Hepatic stellate cell (primary cell): ENCODE measurements around the gene KPTN.

Experiments
- DNase-seq: peaks from one replicate; pipeline ENCODE4 v3.0.0; 2011; ENCODE audit warnings: low spot score

KPTN gene

DNA sequence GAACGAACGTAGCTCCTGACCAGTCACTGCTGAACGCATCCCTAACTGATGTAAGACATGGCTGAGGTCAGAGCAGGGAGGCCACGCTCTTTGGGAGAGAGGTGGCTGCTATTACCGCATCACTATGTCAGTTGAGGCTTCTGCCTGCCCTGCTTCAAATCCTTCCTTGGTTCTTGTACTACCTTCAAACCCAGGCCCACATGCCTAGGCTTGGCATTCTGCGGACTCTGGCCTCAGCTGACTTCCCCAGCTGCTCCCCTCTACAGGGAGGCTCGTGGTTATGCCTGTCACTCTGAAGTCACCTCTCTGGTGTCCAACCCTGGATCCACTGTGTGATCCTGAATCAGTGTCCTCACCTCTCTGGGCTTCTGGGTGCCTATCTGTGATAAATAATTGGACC is 49.9 kb downstream of the KPTN start:
- DNase-seq, result no peak

DNA sequence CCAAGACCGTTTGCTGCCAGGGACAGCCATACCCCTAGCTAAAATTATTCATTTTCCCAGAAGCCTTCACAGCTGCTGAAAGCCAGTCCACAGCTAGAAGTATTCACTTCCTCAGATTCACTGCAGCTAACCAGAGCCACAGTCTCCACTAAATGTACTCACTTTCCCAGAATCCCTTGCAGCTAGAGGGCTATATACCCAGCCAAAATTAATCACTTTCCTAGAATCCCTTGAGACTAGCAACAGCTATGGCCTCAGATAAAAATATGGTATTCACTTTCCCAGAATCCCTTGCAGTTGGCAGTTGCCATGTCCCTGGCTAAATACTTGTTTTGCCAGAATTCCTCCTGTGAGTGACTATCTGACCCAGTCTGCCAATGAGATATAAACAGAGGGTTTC is 50.9 kb downstream of the KPTN start:
- DNase-seq, result peak; percentile 68

DNA sequence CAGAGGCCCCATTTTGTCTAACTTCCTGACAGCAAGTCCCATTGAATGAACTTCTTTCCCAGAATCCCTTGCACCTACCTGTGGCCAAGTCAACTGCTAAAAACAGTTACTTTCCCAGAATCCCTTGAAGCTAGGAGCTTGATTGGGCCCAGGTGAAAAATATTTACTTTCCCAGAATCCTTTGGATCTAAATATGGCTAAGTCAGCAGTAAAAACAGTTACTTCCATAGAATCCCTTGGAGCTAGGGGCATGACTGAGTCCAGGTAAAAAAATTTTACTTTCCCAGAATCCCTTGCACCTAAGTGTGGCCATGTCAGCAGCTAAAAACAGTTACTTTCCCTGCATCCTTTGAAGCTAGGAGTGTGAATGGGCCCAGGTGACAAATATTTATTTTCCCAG is 51.5 kb downstream of the KPTN start:
- DNase-seq, result no peak

DNA sequence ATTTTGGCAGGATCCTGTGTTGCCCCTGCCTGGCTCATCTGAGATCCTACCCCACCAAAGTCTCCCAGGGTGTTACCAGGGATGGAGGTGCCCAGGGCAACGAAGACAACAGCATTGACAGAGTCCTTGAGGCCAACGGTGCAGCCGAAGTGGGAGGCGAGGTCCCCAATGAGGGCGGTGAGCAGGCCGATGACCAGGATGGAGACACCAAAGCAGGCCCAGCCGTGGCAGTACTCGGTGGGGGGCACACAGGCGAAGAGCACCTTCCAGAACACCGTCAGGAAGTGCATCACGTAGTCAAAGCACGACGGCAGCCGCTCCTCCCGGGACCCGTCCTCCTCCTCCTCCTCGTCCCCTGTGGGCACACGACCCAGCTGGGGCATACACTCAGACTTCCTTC is 51.9 kb downstream of the KPTN start:
- DNase-seq, result no peak

DNA sequence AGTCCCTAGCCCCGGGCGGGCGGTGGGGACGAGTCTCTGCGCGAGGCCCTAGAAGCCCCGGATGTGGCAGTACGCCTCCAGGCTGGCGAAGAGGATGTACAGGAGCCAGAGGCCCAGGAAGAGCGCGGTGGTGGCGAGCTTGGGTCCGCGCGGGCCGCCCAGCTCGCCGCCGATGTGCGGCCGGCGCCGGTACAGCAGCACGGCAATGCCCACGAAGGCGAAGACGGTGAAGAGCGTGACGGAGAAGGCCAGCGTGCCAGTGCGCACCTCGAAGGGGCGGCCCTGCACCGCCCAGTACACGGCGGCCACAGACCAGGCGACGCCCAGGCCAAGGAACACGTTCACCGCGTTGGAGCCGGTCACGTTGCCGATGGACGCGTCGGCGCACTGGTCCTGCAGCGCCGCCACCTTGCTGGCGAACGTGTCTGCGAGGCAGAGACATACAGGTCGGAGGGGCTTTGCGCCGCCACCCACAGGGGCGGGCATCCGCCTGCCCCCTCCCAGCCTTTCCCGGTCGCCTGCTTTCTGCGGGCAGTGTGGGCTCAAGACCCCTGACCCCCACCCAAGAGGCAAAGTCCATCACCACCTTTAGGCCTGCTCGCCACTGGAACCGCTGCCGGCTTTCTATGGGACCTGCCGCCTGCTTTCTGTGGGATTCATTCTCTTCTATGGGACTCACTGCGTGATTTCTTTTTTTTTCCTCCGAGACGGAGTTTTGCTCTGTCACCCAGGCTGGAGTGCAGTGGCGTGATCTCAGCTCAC is 53.8 kb downstream of the KPTN start:
- DNase-seq, result no peak

DNA sequence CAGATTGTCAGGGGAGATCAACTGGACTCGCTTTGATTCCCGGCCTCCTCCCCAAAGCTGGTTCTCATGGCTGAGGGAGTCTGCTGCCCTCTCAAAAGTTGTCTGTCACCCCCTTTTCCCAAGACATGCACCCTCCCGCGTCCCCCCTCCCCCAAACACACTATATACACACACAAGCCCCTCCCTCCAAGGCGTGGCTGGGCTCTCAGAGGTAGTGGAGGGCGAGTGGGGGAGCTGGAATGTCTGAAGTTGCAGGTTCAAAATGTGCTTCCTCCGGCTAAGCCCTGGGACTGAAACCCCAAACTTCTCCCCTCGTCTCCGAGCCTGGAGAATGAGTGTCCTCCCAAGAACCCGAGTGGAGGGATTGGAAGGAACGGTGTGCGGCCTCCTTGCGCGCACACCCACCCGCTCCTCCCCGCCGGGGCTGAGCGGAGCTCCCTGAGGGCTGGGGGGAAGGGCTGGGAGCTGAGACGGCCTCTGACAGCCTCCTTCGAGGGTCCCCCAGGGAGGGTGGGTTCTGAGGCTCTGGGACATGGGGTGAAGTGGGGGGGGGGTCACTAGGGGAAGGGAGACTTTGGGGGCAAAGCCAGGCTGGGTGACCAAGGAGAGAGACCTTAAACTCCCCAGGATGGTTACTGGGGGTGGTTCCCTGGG is 54.8 kb downstream of the KPTN start:
- DNase-seq, result no peak

DNA sequence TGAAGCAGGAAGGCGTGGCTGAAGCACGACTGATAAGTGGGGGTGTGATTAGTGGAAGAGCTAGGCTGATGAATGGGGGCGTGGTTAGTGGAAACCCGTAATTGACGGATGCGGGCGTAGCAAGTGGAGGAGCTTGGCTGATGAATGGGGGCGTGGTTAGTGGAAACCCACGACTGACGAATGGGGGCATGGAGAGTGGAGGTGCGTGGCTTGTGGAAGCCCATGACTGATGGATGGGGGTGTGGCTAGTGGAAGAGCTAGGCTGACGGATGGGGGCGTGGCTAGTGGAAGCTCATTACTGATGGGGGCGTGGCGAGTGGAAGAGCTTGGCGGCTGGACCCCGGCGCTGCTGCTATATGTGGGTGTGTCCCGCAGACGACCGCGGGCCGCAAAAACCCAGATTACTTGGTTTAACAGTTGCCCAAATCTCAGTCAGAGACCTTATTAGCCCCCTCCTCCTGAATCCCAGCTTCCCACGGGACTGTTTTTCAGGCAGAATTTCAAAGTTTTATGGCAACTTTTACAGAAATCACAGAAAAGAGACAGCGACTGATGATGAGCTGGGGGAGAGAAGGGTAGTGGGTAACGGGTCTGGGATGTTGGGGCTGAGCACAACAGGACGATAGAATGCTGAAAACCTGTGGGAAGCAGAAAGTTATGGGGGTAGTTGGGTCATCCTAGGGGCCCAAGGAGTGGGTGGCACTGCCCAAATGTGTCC is 55.7 kb downstream of the KPTN start:
- peak; percentile 98 for DNase-seq

DNA sequence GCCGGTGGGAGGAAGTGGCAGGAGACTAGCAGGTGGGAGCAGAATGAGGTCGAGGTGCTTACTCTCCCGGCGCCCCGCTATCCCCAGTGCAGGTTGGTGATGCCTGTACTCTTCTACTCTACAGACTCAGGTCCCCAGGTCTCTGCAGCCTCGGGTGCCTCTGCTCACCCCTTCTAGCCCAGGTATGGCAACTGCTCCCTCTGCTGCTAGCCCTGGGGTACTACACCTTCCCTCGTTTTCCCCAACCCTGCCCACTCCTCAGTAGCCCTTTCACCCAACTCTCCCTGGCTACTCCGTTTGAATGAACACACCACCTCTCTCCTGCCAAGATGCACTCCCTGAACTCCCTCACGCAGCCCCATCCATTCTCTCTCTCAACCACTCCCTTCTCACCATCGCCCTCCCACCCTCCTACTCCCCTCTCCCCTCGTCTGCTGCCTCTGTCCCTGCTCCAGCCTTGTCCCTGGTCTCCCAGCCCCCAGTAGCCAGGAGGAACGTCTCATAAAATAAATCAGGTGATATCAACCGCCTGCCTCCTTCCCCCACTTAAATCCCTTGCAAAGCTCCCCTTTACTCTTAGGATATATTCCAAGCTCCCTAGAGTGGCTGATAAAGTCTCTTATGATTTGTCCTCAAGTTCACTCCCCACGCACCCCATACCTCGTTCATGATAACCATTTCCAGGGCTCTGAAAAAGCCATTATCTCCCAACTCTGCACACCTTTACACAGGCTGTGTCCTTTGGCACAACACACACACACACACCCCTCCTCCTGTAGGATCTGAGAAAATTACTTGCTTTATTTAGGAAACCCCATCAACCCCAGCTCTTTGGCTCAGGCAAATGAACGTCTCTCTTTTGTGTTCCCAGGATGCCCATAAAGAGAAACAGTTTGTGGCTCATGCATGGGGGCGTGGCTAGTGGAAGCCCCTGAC is 56.5 kb downstream of the KPTN start:
- peak; percentile 80 for DNase-seq
